Hematopoietic multipotent progenitor cell treated with erythropoietin and hydrocortisone succinate and interleukin-3 and kit ligand, for 4 days (in vitro differentiated cells): ENCODE results near the gene IDI2.
"Not testable (repeated sequence)": the region's sequence is repeated elsewhere in the genome, so short reads cannot be mapped to it uniquely, and the experiment has no call there.

Experiments
- DNase-seq: peaks from one replicate; pipeline ENCODE4 v3.0.0-alpha.2; 2015

Gene IDI2

GRCh38 chr10:1045415-1045814, 19.8 kb upstream of the IDI2 start:
- DNase-seq, result no peak

GRCh38 chr10:1044964-1045363, 19.3 kb upstream of the IDI2 start:
- DNase-seq, result no peak

GRCh38 chr10:1044146-1044545, 18.5 kb upstream of the IDI2 start:
- DNase-seq, result no peak

- DNase-seq, result peak; percentile 75
These were observed 17.9 kb upstream of the IDI2 start for GRCh38 chr10:1043532-1043995.

GRCh38 chr10:1041514-1041913, 15.9 kb upstream of the IDI2 start:
- DNase-seq, result no peak

GRCh38 chr10:1040133-1040532, 14.5 kb upstream of the IDI2 start:
- no peak for DNase-seq

- DNase-seq, result not testable (repeated sequence)
These were observed 13.1 kb upstream of the IDI2 start for GRCh38 chr10:1038769-1039168.

- DNase-seq, result no peak
These were observed 11.4 kb upstream of the IDI2 start for GRCh38 chr10:1037098-1037497.

- DNase-seq, result no peak
These were observed 10.7 kb upstream of the IDI2 start for GRCh38 chr10:1036341-1036791.

- no peak for DNase-seq
These were observed 9.5 kb upstream of the IDI2 start for GRCh38 chr10:1035201-1035600.

GRCh38 chr10:1034758-1035157, 9.1 kb upstream of the IDI2 start:
- no peak for DNase-seq

- DNase-seq, result no peak
These were observed 7.9 kb upstream of the IDI2 start for GRCh38 chr10:1033601-1034000.

GRCh38 chr10:1029838-1030237, 4.2 kb upstream of the IDI2 start:
- DNase-seq, result no peak

GRCh38 chr10:1026578-1026977, 919 bp upstream of the IDI2 start:
- DNase-seq, result no peak

- no peak for DNase-seq
These were observed 1.6 kb downstream of the IDI2 start for GRCh38 chr10:1024103-1024502.

- no peak for DNase-seq
These were observed 3.2 kb downstream of the IDI2 start for GRCh38 chr10:1022413-1022812.

GRCh38 chr10:1020958-1021357, 4.7 kb downstream of the IDI2 start:
- no peak for DNase-seq

- no peak for DNase-seq
These were observed 5.2 kb downstream of the IDI2 start for GRCh38 chr10:1020460-1020859.

- DNase-seq, result no peak
These were observed 6.3 kb downstream of the IDI2 start for GRCh38 chr10:1019362-1019761.

- DNase-seq, result no peak
These were observed 10.0 kb downstream of the IDI2 start for GRCh38 chr10:1015688-1016087.

- DNase-seq, result no peak
These were observed 14.0 kb downstream of the IDI2 start for GRCh38 chr10:1011696-1012095.

GRCh38 chr10:1010703-1011102, 15.0 kb downstream of the IDI2 start:
- no peak for DNase-seq

- not testable (repeated sequence) for DNase-seq
These were observed 15.7 kb downstream of the IDI2 start for GRCh38 chr10:1009947-1010346.

GRCh38 chr10:1009071-1009494, 16.6 kb downstream of the IDI2 start:
- DNase-seq, result peak; percentile 79

GRCh38 chr10:1007583-1007982, 18.1 kb downstream of the IDI2 start:
- no peak for DNase-seq

- no peak for DNase-seq
These were observed 19.1 kb downstream of the IDI2 start for GRCh38 chr10:1006573-1006972.
